PFSK-1 (cell line): ENCODE data around the gene CSKMT.

Experiments used
- POLR2AphosphoS5 ChIP-seq: IDR thresholded peaks from 2 replicates; pipeline ENCODE4 v1.6.1; 2012; ENCODE audit warnings: low read depth, mild to moderate bottlenecking, control low read depth, low read length, moderate library complexity
- SIN3A ChIP-seq: IDR thresholded peaks from 2 replicates; pipeline ENCODE4 v1.6.1; 2012; ENCODE audit warnings: mild to moderate bottlenecking, low read length, moderate library complexity, borderline replicate concordance; ENCODE audit not compliant: insufficient read depth

DNA sequence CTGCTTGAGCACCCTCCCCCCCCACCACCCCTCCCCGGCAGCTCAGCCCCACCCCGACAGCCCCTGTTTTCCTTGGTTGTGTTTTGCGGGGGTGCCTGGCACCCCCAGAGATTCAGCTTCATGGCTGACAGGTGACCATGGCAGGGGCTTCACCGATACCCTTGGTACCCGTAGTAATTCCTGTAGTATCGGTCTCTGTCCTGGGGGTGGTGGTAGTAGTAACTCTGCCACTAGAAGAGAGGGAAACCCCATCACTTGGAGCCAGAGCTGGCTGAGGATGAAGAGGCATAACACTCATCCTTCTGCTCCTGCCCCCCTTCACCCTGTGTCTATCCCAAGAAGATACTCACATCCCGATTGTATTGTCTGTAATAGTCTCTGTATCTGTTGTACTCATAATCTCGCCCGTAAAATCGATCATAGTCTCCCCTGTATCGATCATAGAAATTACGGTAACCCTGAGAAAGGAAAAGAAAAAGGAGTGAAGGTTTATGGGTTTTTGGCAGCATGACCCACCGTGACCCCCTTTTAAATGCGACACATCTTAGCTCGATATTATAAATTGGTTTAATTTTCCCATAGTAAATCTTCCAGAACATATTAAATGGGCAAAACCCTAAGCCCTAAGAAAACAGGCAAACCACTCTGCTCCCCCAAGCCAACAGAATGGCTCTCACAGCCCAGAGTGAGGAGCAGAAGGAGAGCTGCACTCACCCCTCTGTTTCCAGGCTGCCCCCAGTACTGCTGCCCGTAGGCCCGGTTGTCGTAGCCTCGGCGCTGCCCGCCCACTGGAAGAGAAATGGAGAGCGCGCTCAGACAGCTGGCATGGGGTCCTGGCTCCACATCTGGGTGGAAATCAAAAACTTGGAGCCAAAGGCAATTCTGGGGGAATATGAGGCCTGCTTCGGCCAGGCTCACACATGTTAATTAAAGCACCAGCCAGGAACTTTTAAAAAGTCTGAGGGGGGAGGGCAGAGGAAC lies 50.3 kb downstream of the CSKMT start:
- TF ChIP-seq SIN3A (no peak), POLR2AphosphoS5 (no peak)
